GM18526 (cell line): ENCODE data around the gene RHEB.

Experiments
- POLR2A ChIP-seq: IDR thresholded peaks from 3 replicates; pipeline ENCODE4 v1.6.1; 2011; ENCODE audit not compliant: insufficient read length; ENCODE audit errors: extremely low read depth

RHEB gene

GRCh38 chr7:151541709-151542499 is 22.2 kb upstream of the RHEB start:
- TF ChIP-seq POLR2A, result no peak

GRCh38 chr7:151540146-151540545 is 20.5 kb upstream of the RHEB start:
- no peak for TF ChIP-seq POLR2A

- no peak for TF ChIP-seq POLR2A
These were observed 19.5 kb upstream of the RHEB start for GRCh38 chr7:151539088-151539671.

GRCh38 chr7:151537818-151538561 is 18.3 kb upstream of the RHEB start:
- no peak for TF ChIP-seq POLR2A

- TF ChIP-seq POLR2A, result no peak
These were observed 10.1 kb upstream of the RHEB start for GRCh38 chr7:151529842-151530241.

GRCh38 chr7:151524845-151525244 is 5.2 kb upstream of the RHEB start:
- TF ChIP-seq POLR2A, result no peak

GRCh38 chr7:151524331-151524730 is 4.6 kb upstream of the RHEB start:
- no peak for TF ChIP-seq POLR2A

- no peak for TF ChIP-seq POLR2A
These were observed 945 bp upstream of the RHEB start for GRCh38 chr7:151520419-151521261.

GRCh38 chr7:151518105-151518946 is 1.4 kb downstream of the RHEB start:
- peak; percentile 14 for TF ChIP-seq POLR2A

GRCh38 chr7:151517601-151518104 is 2.0 kb downstream of the RHEB start:
- no peak for TF ChIP-seq POLR2A

- no peak for TF ChIP-seq POLR2A
These were observed 4.5 kb downstream of the RHEB start for GRCh38 chr7:151515276-151515565.

GRCh38 chr7:151514461-151515275 is 5.0 kb downstream of the RHEB start:
- no peak for TF ChIP-seq POLR2A

GRCh38 chr7:151513133-151513532 is 6.6 kb downstream of the RHEB start:
- TF ChIP-seq POLR2A, result no peak
